GM18508 (cell line): ENCODE data around the gene RBMS3.

Experiments
- ATAC-seq: cut with Tn5 transposase; IDR thresholded peaks from one replicate; pipeline ENCODE4 v1.9.1; 2021; ENCODE audit warnings: moderate number of reproducible peaks; ENCODE audit not compliant: insufficient read depth, unreplicated experiment

Gene RBMS3

DNA sequence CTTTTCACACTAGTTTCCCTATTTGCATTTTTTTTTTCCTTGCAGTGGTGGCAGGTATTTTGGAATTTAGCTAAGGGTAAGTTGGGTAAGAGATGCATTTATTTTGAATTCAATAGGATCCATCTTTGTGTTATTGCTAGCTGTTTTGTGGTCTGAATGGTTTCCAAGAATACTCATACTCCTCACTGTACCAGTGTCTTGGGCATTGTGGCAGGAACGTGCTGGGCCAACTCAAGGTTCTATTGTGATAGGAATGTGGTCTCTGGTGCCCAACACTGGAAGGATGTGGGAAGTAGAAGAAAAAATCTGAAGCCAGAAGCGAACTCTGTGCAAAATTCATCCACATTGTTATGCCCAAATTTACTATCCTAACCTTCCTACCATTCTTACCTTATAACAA is 135.6 kb downstream of the RBMS3 start:
- no peak for ATAC-seq

- no peak for ATAC-seq
Observed at GRCh38 chr3:29420106-29420505, 139.2 kb downstream of the RBMS3 start.

- no peak for ATAC-seq
Observed at GRCh38 chr3:29426302-29427226, 145.7 kb downstream of the RBMS3 start.

- no peak for ATAC-seq
Observed at GRCh38 chr3:29427266-29428103, 146.6 kb downstream of the RBMS3 start.

- no peak for ATAC-seq
Observed at GRCh38 chr3:29429055-29429679, 148.3 kb downstream of the RBMS3 start.

DNA sequence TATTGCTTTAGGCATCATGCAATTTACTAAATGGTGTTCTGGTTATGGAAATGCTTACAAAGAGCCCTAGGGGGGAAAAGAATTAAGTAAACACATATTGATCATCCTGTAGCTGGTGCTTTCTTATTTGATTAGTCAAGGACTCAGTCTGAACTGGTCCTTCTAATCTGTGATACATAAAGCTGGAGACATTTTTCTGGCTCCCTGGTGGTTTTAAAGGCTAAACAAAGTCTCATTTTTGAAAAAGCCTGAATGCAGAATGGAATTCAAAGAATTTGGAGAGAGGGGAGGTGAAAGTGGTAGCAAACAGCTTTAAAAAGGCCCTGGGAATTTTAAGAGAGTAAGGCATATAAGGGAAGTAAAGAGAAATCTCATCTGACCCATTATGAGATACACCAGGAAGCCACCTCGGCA is 149.7 kb downstream of the RBMS3 start:
- ATAC-seq, result no peak

- no peak for ATAC-seq
Observed at GRCh38 chr3:29436612-29437323, 155.9 kb downstream of the RBMS3 start.

GRCh38 chr3:29438580-29438979 is 157.7 kb downstream of the RBMS3 start:
- ATAC-seq, result no peak

DNA sequence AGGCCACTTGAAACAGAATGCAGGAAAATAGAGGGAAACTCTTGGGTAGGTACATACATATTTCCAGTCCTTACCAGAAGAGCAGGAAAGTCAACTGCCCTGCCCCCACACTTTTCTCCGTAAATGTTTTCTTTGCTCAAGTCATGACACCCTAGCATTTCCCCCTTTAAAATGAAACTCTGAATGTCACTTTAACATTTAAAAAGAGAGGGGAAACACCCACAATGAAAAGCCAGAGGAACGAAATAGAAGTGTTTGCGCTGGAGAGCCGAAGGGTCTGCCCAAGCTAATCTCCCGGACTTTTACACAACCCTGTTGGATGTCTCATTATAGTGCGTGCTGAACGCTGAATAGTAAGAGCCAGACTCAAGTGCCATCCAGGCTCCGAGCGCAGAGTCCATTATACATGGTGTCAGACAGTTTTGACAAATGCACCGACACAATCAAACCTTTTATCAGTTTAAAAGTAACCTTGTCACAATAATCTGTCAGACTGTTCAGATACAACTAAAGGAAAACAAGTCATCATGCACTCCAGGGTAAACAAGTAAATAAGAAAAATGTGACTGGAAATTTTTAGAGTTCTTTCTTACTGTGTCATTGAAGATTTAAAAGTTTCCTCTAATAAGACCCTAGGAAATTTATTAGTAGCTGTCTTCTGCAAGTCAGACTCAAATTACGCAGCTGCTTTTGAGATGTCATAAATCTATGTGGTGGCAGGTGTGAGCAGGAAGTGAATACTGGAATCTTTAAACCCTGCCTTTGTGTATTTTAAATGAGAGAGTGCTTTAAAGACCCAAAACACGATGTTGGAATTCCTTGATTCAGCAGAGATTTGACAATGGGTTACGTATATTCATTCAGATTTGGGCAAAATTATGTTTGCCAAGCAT is 159.8 kb downstream of the RBMS3 start:
- no peak for ATAC-seq

GRCh38 chr3:29441422-29441821 is 160.6 kb downstream of the RBMS3 start:
- ATAC-seq, result no peak

GRCh38 chr3:29447946-29448627 is 167.2 kb downstream of the RBMS3 start:
- no peak for ATAC-seq

DNA sequence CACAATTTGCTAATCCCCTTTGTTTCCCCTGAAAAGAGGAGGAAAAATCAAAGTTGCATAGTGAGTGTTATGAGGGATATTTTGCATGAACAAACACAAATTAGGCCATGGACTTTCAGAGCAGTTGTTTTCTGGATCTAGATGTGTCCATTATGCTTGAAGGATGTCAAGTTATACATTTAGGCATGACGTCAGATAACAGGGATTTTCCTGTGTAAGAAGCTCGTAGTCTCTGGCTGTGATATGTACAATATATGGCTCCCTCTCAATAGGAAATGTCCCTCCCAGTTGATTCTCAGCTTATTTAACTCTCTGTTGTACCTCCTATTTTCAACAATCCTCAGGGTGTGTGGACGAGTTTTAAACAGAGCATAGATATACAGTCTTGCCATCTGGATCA is 171.0 kb downstream of the RBMS3 start:
- ATAC-seq, result no peak

- no peak for ATAC-seq
Observed at GRCh38 chr3:29452934-29453283, 172.0 kb downstream of the RBMS3 start.

DNA sequence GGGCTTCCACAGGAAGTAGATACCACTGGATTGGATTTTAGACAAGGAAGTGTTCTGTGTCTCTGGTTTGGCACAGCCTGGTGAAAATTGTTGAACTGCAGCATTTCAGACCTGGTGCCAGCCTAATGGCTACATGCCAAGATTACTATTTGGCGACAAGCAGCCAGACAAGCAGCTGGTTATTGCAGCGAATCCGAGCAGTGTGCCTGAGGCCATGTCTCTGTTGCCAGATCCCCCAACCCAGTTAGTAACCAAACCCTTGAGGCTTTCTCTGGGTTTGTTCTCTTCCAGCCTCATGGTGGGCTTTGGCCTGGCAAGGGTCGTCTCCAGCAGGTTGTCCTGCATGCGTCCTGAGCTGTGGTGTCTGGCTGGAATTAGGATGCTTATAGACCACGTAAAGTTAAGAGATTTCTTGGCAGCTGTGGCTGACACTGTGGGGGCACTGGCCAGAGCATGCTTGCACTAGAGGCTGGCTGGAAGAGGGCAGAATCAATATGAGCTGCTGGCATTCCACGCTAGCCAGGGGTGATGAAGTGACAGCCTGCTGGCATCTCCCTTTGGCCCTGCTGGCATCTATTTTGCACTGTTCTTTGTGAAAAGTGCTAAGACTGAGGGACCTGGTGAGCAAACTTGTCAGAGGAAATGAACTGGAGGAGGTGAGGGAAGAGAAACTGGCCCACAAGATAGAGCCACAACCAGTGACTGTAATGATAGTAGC is 172.6 kb downstream of the RBMS3 start:
- ATAC-seq, result no peak

DNA sequence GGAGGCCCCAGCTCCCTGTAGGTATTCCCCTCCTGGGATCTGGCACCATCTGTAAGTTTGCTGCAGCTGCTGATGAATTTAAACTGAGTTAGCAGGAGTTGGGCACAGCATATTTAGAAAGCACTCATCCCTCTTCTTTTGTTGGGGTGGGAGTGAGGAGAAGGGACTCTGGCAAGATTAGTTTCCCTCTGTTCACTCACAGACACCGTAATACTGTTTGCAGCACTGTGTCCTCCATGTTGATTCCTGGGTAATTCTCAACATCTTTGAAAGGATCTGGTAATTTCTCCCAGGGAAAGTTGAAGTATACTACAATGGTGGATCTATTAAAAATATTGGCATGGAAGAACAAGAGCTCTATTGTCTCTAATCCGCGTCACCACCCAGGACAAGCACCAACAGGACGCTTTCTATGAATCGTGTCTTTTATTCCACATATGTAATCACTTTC is 173.3 kb downstream of the RBMS3 start:
- ATAC-seq, result no peak

GRCh38 chr3:29456901-29457300 is 176.0 kb downstream of the RBMS3 start:
- ATAC-seq, result no peak

DNA sequence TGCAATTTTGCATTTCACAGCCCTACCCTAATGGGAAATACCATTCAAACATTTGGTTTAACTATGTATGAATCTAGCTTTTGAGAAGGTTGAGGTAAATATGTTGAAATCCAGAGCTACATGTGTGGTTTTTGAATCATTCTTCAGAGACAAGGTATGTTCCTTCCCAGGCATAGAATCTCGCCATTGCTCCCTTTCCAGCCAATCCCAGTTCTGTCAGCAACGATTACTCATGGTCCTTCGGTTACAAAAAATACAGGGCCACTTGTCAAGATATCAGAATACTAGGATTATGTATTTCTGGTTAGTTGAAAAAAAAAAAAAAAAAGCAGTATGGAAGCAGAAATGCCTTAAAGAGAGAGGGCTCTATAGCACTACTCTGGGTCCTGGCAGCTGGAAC is 182.4 kb downstream of the RBMS3 start:
- ATAC-seq, result no peak

- ATAC-seq, result no peak
Observed at GRCh38 chr3:29465836-29466235, 185.0 kb downstream of the RBMS3 start.
